OCI-LY7 (cell line): ENCODE measurements around the gene MYLK. TPM values are rescaled to one million over a fixed set of nuclear protein-coding genes. Genes with fewer than 3 reads are reported as not detected.

Experiments used
- BruUV-seq: library from RNA; stranded (reverse); fragments of 400-500 nt; replicated peaks from 2 replicates; lab custom pipeline; 2021; lab: Mats Ljungman, UMichigan
- CTCF ChIA-PET: fragments of 300-600 bp; sonication (Branson Sonifier 250); formaldehyde crosslinking; loops from one replicate; lab custom pipeline; 2022; ENCODE audit warnings: antibody characterized with exemption; ENCODE audit not compliant: unreplicated experiment; lab: Charles Lee
- POLR2A ChIA-PET: fragments of 300-600 bp; sonication (Branson Sonifier 250); formaldehyde crosslinking; loops from one replicate; lab custom pipeline; 2022; ENCODE audit warnings: antibody characterized with exemption; lab: Charles Lee
- DNase-seq: peaks from one replicate; pipeline ENCODE4 v3.0.0-alpha.2; 2015; ENCODE audit warnings: low spot score
- H2AFZ ChIP-seq: fragments of 200-600 bp; sonication (generic), shearing (Covaris generic); 2 replicates; pipeline ENCODE4 v1.6.1; 2014; ENCODE audit warnings: mild to moderate bottlenecking, antibody characterized with exemption, low read length, moderate library complexity
- H3K27ac ChIP-seq: fragments of 200-600 bp; sonication (generic); 2 replicates; pipeline ENCODE4 v1.5.1; 2014; ENCODE audit warnings: mixed run types, low read depth, mild to moderate bottlenecking, moderate library complexity, low read length, inconsistent platforms; ENCODE audit not compliant: poor library complexity, severe bottlenecking
- H3K36me3 ChIP-seq: fragments of 200-600 bp; sonication (generic); 2 replicates; pipeline ENCODE4 v1.6.1; 2014; ENCODE audit warnings: mild to moderate bottlenecking, antibody characterized with exemption, low read length, moderate library complexity, mixed read lengths; ENCODE audit not compliant: insufficient read depth
- H3K4me1 ChIP-seq: fragments of 200-600 bp; sonication (generic); 2 replicates; pipeline ENCODE4 v1.5.1; 2014; ENCODE audit warnings: mild to moderate bottlenecking, low read length; ENCODE audit not compliant: insufficient read depth, poor library complexity, severe bottlenecking
- H3K4me2 ChIP-seq: fragments of 200-600 bp; sonication (generic); 2 replicates; pipeline ENCODE4 v1.6.1; 2014; ENCODE audit warnings: mild to moderate bottlenecking, low read length
- H3K4me3 ChIP-seq: fragments of 200-600 bp; sonication (generic); 2 replicates; pipeline ENCODE4 v1.5.1; 2014; ENCODE audit warnings: mild to moderate bottlenecking, low read depth, low read length; ENCODE audit not compliant: poor library complexity, severe bottlenecking
- H3K79me2 ChIP-seq: fragments of 200-600 bp; sonication (generic); 2 replicates; pipeline ENCODE4 v1.6.1; 2016; ENCODE audit warnings: low read depth, mild to moderate bottlenecking, low read length, moderate library complexity, mixed read lengths; ENCODE audit not compliant: insufficient read depth
- H3K9me2 ChIP-seq: fragments of 200-600 bp; sonication (generic); 2 replicates; pipeline ENCODE4 v1.6.1; 2016; ENCODE audit warnings: mild to moderate bottlenecking, low read length, mixed read lengths; ENCODE audit not compliant: insufficient read depth
- H3K9me3 ChIP-seq: fragments of 200-600 bp; sonication (generic); 2 replicates; pipeline ENCODE4 v1.6.1; 2014; ENCODE audit warnings: mild to moderate bottlenecking, mixed run types, low read length, mixed read lengths
- H4K20me1 ChIP-seq: fragments of 200-600 bp; sonication (generic); 2 replicates; pipeline ENCODE4 v1.6.1; 2014; ENCODE audit warnings: mild to moderate bottlenecking, antibody characterized with exemption, low read length, moderate library complexity, mixed read lengths; ENCODE audit not compliant: insufficient read depth
- EZH2phosphoT487 ChIP-seq: fragments of 200-600 bp; sonication (generic); IDR thresholded peaks from 2 replicates; pipeline ENCODE4 v1.6.1; 2018; ENCODE audit warnings: low read depth, borderline replicate concordance, mild to moderate bottlenecking, mixed run types, antibody characterized with exemption, low read length, moderate library complexity, mixed read lengths
- intact Hi-C: fragments of 100-400 bp; cut with micrococcal nuclease; formaldehyde crosslinking; loops from one replicate; pipeline ENCODE4 v1.10.0; 2022; ENCODE audit not compliant: unreplicated experiment
- total RNA-seq, 2 experiments: library from RNA; depleted of rRNA in 1 of 2; stranded (reverse); fragments of >200 nt in 1 of 2; shearing (Covaris generic) in 1 of 2; gene quantifications; 2 replicates each; pipeline ENCODE4 v1.2.3, GENCODE V29; 2014 to 2022
- TF ChIP-seq, protein P1 (sequence below): fragments of 200-600 bp; sonication (generic); conservative IDR thresholded peaks from 2 replicates; pipeline ENCODE4 v1.5.1; 2014; ENCODE audit warnings: mild to moderate bottlenecking, antibody characterized with exemption, low read length, moderate library complexity, mixed read lengths

MYLK gene
- total RNA-seq, 2 experiments from 2014 or later = not detected

DNA sequence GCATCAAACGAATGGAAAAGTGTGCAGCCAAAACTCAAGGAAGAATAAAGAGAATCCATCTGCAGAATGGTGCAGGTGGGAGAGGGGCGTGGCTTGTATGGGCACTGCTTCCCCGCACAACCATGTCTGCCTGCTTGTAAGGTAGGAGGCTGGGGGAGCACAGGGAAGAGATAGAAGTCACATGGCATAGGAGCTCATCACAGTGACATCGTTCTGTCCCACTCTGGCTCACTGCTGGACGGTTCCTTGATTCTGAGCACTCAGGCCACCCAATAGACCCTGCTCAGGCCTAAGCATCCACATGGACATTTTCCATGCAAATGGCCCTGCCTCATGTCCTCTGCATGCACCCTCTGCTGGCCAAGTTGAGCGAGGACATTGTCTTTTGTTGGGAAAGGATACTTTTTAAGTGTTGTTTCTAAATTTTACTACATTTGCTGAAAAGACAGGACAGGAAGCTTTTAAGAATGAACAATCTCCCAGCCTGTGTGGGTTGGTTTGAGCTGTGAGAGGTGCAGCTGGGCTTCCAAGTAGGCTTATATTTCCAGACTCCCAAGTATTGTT, 3.1 kb downstream of the MYLK start:
- Histone ChIP-seq H3K4me1 (no peaks in the 10 kb centered on the region), H2AFZ (no peak overlapping the region), H3K4me3 (no peak overlapping the region), H4K20me1 (no peaks in the 10 kb centered on the region), H3K9me3 (no peaks in the 10 kb centered on the region), H3K9me2 (no peaks in the 10 kb centered on the region), H3K79me2 (no peaks in the 10 kb centered on the region), H3K36me3 (no peaks in the 10 kb centered on the region), H3K4me2 (no peak overlapping the region), H3K27ac (no peak overlapping the region)
- intact Hi-C loops = no loop called here
- TF ChIP-seq, protein P1, sequence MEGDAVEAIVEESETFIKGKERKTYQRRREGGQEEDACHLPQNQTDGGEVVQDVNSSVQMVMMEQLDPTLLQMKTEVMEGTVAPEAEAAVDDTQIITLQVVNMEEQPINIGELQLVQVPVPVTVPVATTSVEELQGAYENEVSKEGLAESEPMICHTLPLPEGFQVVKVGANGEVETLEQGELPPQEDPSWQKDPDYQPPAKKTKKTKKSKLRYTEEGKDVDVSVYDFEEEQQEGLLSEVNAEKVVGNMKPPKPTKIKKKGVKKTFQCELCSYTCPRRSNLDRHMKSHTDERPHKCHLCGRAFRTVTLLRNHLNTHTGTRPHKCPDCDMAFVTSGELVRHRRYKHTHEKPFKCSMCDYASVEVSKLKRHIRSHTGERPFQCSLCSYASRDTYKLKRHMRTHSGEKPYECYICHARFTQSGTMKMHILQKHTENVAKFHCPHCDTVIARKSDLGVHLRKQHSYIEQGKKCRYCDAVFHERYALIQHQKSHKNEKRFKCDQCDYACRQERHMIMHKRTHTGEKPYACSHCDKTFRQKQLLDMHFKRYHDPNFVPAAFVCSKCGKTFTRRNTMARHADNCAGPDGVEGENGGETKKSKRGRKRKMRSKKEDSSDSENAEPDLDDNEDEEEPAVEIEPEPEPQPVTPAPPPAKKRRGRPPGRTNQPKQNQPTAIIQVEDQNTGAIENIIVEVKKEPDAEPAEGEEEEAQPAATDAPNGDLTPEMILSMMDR = peak; percentile 34; the same call in 1 of the 2 replicates
- no peak for TF ChIP-seq EZH2phosphoT487
- CTCF ChIA-PET = no interaction called here
- POLR2A ChIA-PET = no interaction called here
- BruUV-seq = no TSS peak
- no peak for DNase-seq

DNA sequence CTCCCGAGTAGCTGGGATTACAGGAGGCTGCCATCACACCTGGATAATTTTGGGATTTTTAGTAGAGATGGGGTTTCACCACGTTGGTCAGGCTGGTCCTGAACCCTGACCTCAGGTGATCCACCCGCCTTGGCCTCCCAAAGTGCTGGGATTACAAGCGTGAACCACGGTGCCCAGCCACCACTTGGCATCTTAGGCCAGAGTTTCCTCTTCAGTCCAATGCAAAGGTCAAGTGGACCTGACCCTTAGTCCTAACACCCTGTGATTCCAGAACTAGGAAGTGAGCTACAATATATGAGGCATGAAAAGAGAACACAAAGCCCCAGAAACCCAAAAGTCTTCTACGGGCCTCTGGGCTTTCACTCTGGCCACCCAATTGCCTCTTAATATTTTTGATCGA, 5.3 kb downstream of the MYLK start:
- no peak overlapping the region for H3K4me3 ChIP-seq
- no peak for DNase-seq
- BruUV-seq = no TSS peak
- H3K9me2 ChIP-seq = no peaks in the 10 kb centered on the region
- H3K36me3 ChIP-seq = no peaks in the 10 kb centered on the region
- H3K27ac ChIP-seq = no peak overlapping the region
- H3K79me2 ChIP-seq = no peaks in the 10 kb centered on the region
- POLR2A ChIA-PET = no interaction called here
- H3K4me1 ChIP-seq = no peaks in the 10 kb centered on the region
- CTCF ChIA-PET = no interaction called here
- no peaks in the 10 kb centered on the region for H3K9me3 ChIP-seq
- no peaks in the 10 kb centered on the region for H4K20me1 ChIP-seq
- no peak overlapping the region for H3K4me2 ChIP-seq
- no peak overlapping the region for H2AFZ ChIP-seq
- TF ChIP-seq, protein P1 = no peak
- TF ChIP-seq EZH2phosphoT487 = no peak
- intact Hi-C loops = no loop called here

DNA sequence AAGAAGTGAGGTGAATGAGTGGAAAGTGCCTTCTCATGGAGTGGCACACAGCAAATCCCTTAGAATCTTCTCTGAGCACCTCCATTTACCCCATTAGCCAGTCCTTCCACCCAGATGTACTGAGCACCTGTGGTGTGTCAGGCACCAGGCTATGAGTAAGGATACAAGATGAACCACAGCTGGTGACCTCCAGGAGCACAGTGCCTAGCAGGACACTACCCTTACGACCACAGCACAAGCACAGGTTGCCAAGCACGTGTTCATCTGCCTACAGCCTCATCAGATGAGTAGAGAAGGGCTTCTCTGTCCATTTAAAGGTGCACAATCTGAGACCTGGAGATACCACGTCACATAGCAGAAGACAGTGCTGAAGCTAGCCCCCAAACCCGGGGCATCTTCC, 6.2 kb downstream of the MYLK start:
- H3K27ac ChIP-seq = no peak overlapping the region
- no peak overlapping the region for H3K4me2 ChIP-seq
- no peak overlapping the region for H2AFZ ChIP-seq
- H3K4me1 ChIP-seq = no peaks in the 10 kb centered on the region
- H3K79me2 ChIP-seq = no peaks in the 10 kb centered on the region
- TF ChIP-seq, protein P1 = no peak
- TF ChIP-seq EZH2phosphoT487 = no peak
- no peaks in the 10 kb centered on the region for H3K9me2 ChIP-seq
- CTCF ChIA-PET = no interaction called here
- no peak for DNase-seq
- POLR2A ChIA-PET = no interaction called here
- intact Hi-C loops = no loop called here
- H4K20me1 ChIP-seq = no peaks in the 10 kb centered on the region
- H3K36me3 ChIP-seq = no peaks in the 10 kb centered on the region
- no peaks in the 10 kb centered on the region for H3K9me3 ChIP-seq
- no TSS peak for BruUV-seq
- no peak overlapping the region for H3K4me3 ChIP-seq
